HepG2 (cell line): ENCODE data around the gene PRR12. TPM values are rescaled to one million over a fixed set of nuclear protein-coding genes. Genes with fewer than 3 reads are reported as not detected.

Source experiments
- ATAC-seq: fragments of 200-7000 bp; cut with Tn5 transposase; 3 replicates; pipeline ENCODE4 v1.9.1; 2020; ENCODE audit warnings: mild to moderate bottlenecking, moderate library complexity
- BruUV-seq: library from RNA; stranded (reverse); fragments of 400-500 nt; replicated peaks from 2 replicates; lab custom pipeline; 2021; lab: Mats Ljungman, UMichigan
- CTCF ChIA-PET: fragments of 300-600 bp; formaldehyde crosslinking; extraction: SDS; loops from one replicate; lab custom pipeline; 2021; ENCODE audit warnings: low total read pairs, inconsistent platforms, low intra/inter-chr PET ratio; lab: Yijun Ruan, JAX
- POLR2A ChIA-PET: fragments of 350-600 bp; sonication (Branson Sonifier 250); formaldehyde crosslinking; loops from one replicate; lab custom pipeline; 2020; ENCODE audit warnings: antibody characterized with exemption, inconsistent platforms; lab: Yijun Ruan, JAX
- DNase-seq: peaks from one replicate; pipeline ENCODE4 v3.0.0-alpha.2; 2015; ENCODE audit warnings: low spot score
- FAIRE-seq: peaks from 3 replicates; lab custom pipeline; 2011; peaks lifted over from hg19 to GRCh38; lab: Jason Lieb, UNC
- H2AFZ ChIP-seq: one replicate; pipeline ENCODE4 v1.6.1; 2011; ENCODE audit warnings: low read length, inconsistent platforms
- H3K27ac ChIP-seq: fragments of 300-600 bp; 3 replicates; pipeline ENCODE4 v1.8.0; 2011; ENCODE audit warnings: mixed run types, mild to moderate bottlenecking, mixed read lengths, low read length, inconsistent platforms; ENCODE audit not compliant: insufficient read depth; ENCODE audit errors: extremely low read length
- H3K27me3 ChIP-seq, 2 experiments: fragments of 200-600 bp in 1 of 2; 2 replicates in 1 of 2; 3 replicates in 1 of 2; pipeline versions ENCODE4 v1.6.0 to v1.8.0; 2011; ENCODE audit warnings: low read length in 2 of 2, mild to moderate bottlenecking in 2 of 2, moderate library complexity in 2 of 2, inconsistent platforms in 1 of 2; ENCODE audit not compliant: insufficient read depth in 2 of 2, control insufficient read depth in 1 of 2
- H3K36me3 ChIP-seq, 2 experiments: fragments of 200-600 bp in 1 of 2; replicated peaks in 1 of 2; 2 replicates in 1 of 2; 3 replicates in 1 of 2; pipeline versions ENCODE4 v1.5.1 to v1.8.0; 2011; ENCODE audit warnings: low read length in 2 of 2, inconsistent platforms in 1 of 2; ENCODE audit not compliant: insufficient read depth in 2 of 2, control insufficient read depth in 1 of 2
- H3K4me1 ChIP-seq: 2 replicates; pipeline ENCODE4 v1.5.1; 2012; ENCODE audit warnings: low read length, inconsistent platforms; ENCODE audit not compliant: insufficient read depth
- H3K4me2 ChIP-seq: 2 replicates; pipeline ENCODE4 v1.6.0; 2011; ENCODE audit warnings: low read depth, low read length, inconsistent platforms
- H3K4me3 ChIP-seq, 3 experiments: fragments of 200-600 bp in 1 of 3; sonication (generic), shearing (Covaris generic) in 1 of 3; replicated peaks in 1 of 3; 2 replicates each; pipeline ENCODE4 v1.5.1; 2011 to 2016; ENCODE audit warnings: low read length in 3 of 3, inconsistent platforms in 2 of 3, low read depth in 2 of 3, mild to moderate bottlenecking in 2 of 3, control low read depth in 1 of 3, mixed read lengths in 1 of 3; ENCODE audit not compliant: insufficient read depth in 1 of 3
- H3K79me2 ChIP-seq: one replicate; pipeline ENCODE4 v1.6.1; 2011; ENCODE audit warnings: low read length, inconsistent platforms; ENCODE audit not compliant: insufficient read depth
- H3K9ac ChIP-seq: 2 replicates; pipeline ENCODE4 v1.6.0; 2011; ENCODE audit warnings: mild to moderate bottlenecking, low read depth, low read length, inconsistent platforms; ENCODE audit not compliant: insufficient read depth
- H3K9me3 ChIP-seq: 2 replicates; pipeline ENCODE4 v1.5.1; 2012; ENCODE audit warnings: mild to moderate bottlenecking, low read length
- H4K20me1 ChIP-seq: 2 replicates; pipeline ENCODE4 v1.6.0; 2011; ENCODE audit warnings: inconsistent platforms, mild to moderate bottlenecking, low read length, moderate library complexity; ENCODE audit not compliant: insufficient read depth
- RBFOX2 ChIP-seq: fragments of 200-400 bp; formaldehyde crosslinking; IDR thresholded peaks from 2 replicates; pipeline ENCODE4 v1.6.1; 2017; ENCODE audit warnings: low read depth, mild to moderate bottlenecking, low read length
- ZNF235 ChIP-seq: sonication (generic); formaldehyde crosslinking; IDR thresholded peaks from 2 replicates; pipeline ENCODE4 v1.8.1; 2023; ENCODE audit warnings: mild to moderate bottlenecking, missing genetic modification reagents, borderline replicate concordance
- ZNF501 ChIP-seq: sonication (generic); formaldehyde crosslinking; IDR thresholded peaks from 2 replicates; pipeline ENCODE4 v1.5.1; 2020; ENCODE audit warnings: mild to moderate bottlenecking, moderate library complexity, missing genetic modification reagents
- ZNF687 ChIP-seq: sonication (generic); formaldehyde crosslinking; IDR thresholded peaks from 2 replicates; pipeline ENCODE4 v1.5.1; 2020; ENCODE audit warnings: mild to moderate bottlenecking, missing genetic modification reagents, moderate library complexity
- ZNF800 ChIP-seq: sonication (generic); formaldehyde crosslinking; IDR thresholded peaks from 2 replicates; pipeline ENCODE4 v1.4.0; 2020; ENCODE audit warnings: missing genetic modification reagents
- WGBS: methylation state at CpG from one replicate; pipeline ENCODE4 v1.1.6; 2017; ENCODE audit warnings: low lambda C conversion rate; 5-methylcytosine and 5-hydroxymethylcytosine counted together
- in situ Hi-C: cut with HindIII; loops from 2 replicates; pipeline ENCODE4 v1.10.0; 2017; ENCODE audit warnings: low pct_unique_long_range_greater_than_20kb; ENCODE audit not compliant: extremely low pct_ligation_motif_present
- intact Hi-C: fragments of 100-400 bp; cut with micrococcal nuclease; formaldehyde crosslinking; loops from one replicate; pipeline ENCODE4 v1.10.0; 2022; ENCODE audit not compliant: unreplicated experiment
- polyA plus RNA-seq, 8 experiments: library from polyadenylated mRNA; depleted of rRNA in 3 of 8; stranded (reverse) in 7 of 8; unstranded in 1 of 8; fragments of >200 nt; fragmentation: Illumina TruSeq in 4 of 8; extraction: Trizol in 4 of 8; gene quantifications; 2 replicates each; pipeline versions ENCODE4 v1.2.1 to v1.2.3, GENCODE V29; 2011 to 2016; ENCODE audit warnings: low read depth in 4 of 8, missing spikeins in 1 of 8, mixed read lengths in 1 of 8; ENCODE audit not compliant: insufficient read depth in 1 of 8
- total RNA-seq, 5 experiments: library from RNA; depleted of rRNA; stranded (reverse); fragments of >200 nt; fragmentation: Illumina TruSeq; extraction: Trizol; gene quantifications; 2 replicates each; pipeline ENCODE4 v1.2.3, GENCODE V29; 2016; ENCODE audit warnings: low read depth in 1 of 5

The PRR12 gene
- total and polyA plus RNA-seq, 2 of the 13 experiments (the other 11 are each of a cell fraction or from before 2014, with no cell fraction given): 0.62 to 1.5 TPM

GRCh38 chr19:49657493-49658138 is 66.6 kb downstream of the PRR12 start (continued):
- 0 out of 2 replicates have a peak, but pooled peaks have one; percentile 17 for TF ChIP-seq ZNF687 (CRISPR knock-in tag)
- TF ChIP-seq ZNF800: no peak
- no peak for TF ChIP-seq ZNF235

GRCh38 chr19:49658139-49658517 is 67.1 kb downstream of the PRR12 start:
- CTCF ChIA-PET: no interaction called here
- H2AFZ ChIP-seq: no peak overlapping the region
- H3K36me3 ChIP-seq: peaks cover 30 to 82% of the 10 kb centered on the region in 2 experiments
- no peaks in the 10 kb centered on the region for H3K27me3 ChIP-seq
- no peak overlapping the region for H3K9ac ChIP-seq
- POLR2A ChIA-PET: interaction anchor here (1.1 to 2.1 kb wide), 3 partner anchors 11 to 18 kb away, joined by 3 to 7 read pairs (median 3); partner anchors contain the start of gene SCAF1
- no peaks in the 10 kb centered on the region for H3K9me3 ChIP-seq
- no TSS peak for BruUV-seq
- intact Hi-C loops (no loop called here), in situ Hi-C loops (no loop called here)
- 100% methylated on average over 3 of the region's 15 CpGs for WGBS
- no peaks in the 10 kb centered on the region for H4K20me1 ChIP-seq
- H3K4me3 ChIP-seq: no peak overlapping the region
- no peak overlapping the region for H3K27ac ChIP-seq
- H3K4me1 ChIP-seq: peaks cover 15% of the 10 kb centered on the region
- no peaks in the 10 kb centered on the region for H3K79me2 ChIP-seq
- TF ChIP-seq RBFOX2 (peak; percentile 28; the same call in 1 of the 2 replicates), ZNF501 (CRISPR knock-in tag) (no peak)
- no peak for ATAC-seq
- no peak overlapping the region for H3K4me2 ChIP-seq
- no peak for DNase-seq
- FAIRE-seq: no peak
